Measurements from ENCODE around the gene ARL1. TPM values are rescaled to one million over a fixed set of nuclear protein-coding genes. Genes with fewer than 3 reads are reported as not detected.

The ARL1 gene
- total and polyA plus RNA-seq, 2 of the 8 experiments (the other 6 are each of a cell fraction or from before 2014, with no cell fraction given): 28.9 to 75.2 TPM

- Histone ChIP-seq H3K14ac (ENCODE audit: insufficient read length) (no peak overlapping the region), H2BK120ac (replicated peaks; ENCODE audit: low read depth, low read length) (no peak overlapping the region), H4K20me1 (replicated peaks in 1 of 2; ENCODE audit: control insufficient read depth in 1 of 2, insufficient read depth in 2 of 2, low read length in 2 of 2) (no peaks in the 10 kb centered on the region), H3K23me2 (ENCODE audit: low read depth, low read length) (no peaks in the 10 kb centered on the region), H3K56ac (replicated peaks; ENCODE audit: insufficient read length, low read depth, low read length) (no peak overlapping the region), H3K4ac (replicated peaks; ENCODE audit: insufficient read length, low read depth, low read length) (no peak overlapping the region), H3K18ac (ENCODE audit: extremely low read depth, low read length) (no peak overlapping the region), H3K36me3 (ENCODE audit: control insufficient read depth in 2 of 4, insufficient read depth in 4 of 4, low read length in 3 of 4) (peaks cover 12 to 64% (median 37%) of the 10 kb centered on the region in 4 experiments), H2BK20ac (ENCODE audit: low read length) (no peak overlapping the region), H2AFZ (ENCODE audit: low read length) (no peak overlapping the region), H3K4me1 (replicated peaks in 1 of 4; ENCODE audit: control insufficient read depth in 3 of 4, insufficient read depth in 4 of 4, low read length in 3 of 4) (no peaks in the 10 kb centered on the region), H3K4me3 (ENCODE audit: extremely low read depth in 1 of 4, insufficient read depth in 2 of 4, low read depth in 3 of 4, low read length in 4 of 4) (no peak overlapping the region), H2BK5ac (ENCODE audit: low read depth, low read length) (no peak overlapping the region), H3K79me1 (ENCODE audit: low read depth, low read length) (no peaks in the 10 kb centered on the region), H4K5ac (ENCODE audit: insufficient read length, low read depth, low read length) (no peak overlapping the region), H4K8ac (ENCODE audit: extremely low read depth, insufficient read depth, low read length) (no peak overlapping the region), H2BK12ac (ENCODE audit: low read depth, low read length) (no peak overlapping the region), H3K27ac (ENCODE audit: low read depth, low read length) (no peak overlapping the region), H3K79me2 (ENCODE audit: control insufficient read depth in 1 of 2, insufficient read depth in 2 of 2, low read length in 2 of 2) (no peaks in the 10 kb centered on the region), H2AK5ac (ENCODE audit: low read depth, low read length) (no peak overlapping the region), H3K4me2 (ENCODE audit: insufficient read depth in 1 of 2, low read depth in 2 of 2, low read length in 2 of 2) (no peak overlapping the region), H3K9me3 (ENCODE audit: insufficient read depth in 2 of 2, low read depth in 1 of 2, low read length in 1 of 2) (no peaks in the 10 kb centered on the region), H3K9ac (replicated peaks in 1 of 4; ENCODE audit: extremely low read depth in 1 of 4, low read depth in 3 of 4, low read length in 3 of 4) (no peak overlapping the region), H3K27me3 (replicated peaks in 1 of 4; ENCODE audit: control insufficient read depth in 3 of 4, extremely low read depth in 1 of 4, insufficient read depth in 3 of 4, low read length in 3 of 4) (no peaks in the 10 kb centered on the region), H4K91ac (replicated peaks; ENCODE audit: insufficient read length, low read length) (no peak overlapping the region), H3K23ac (ENCODE audit: insufficient read length) (no peak overlapping the region), H2BK15ac (ENCODE audit: low read length) (no peak overlapping the region)
- FAIRE-seq: no peak
- TF ChIP-seq CREB1 (IDR thresholded peaks at IDR 0.05) (no peak), EGR1 (IDR thresholded peaks at IDR 0.05; ENCODE audit: borderline replicate concordance, low read depth, low read length) (no peak), BRCA1 (IDR thresholded peaks at IDR 0.05; ENCODE audit: low read depth, low read length) (no peak), E2F6 (IDR thresholded peaks at IDR 0.05) (no peak), SIRT6 (IDR thresholded peaks at IDR 0.05; ENCODE audit: low read length) (no peak), ATF2 (IDR thresholded peaks at IDR 0.05; ENCODE audit: low read length) (no peak), TCF12 (IDR thresholded peaks at IDR 0.05; ENCODE audit: low read depth, low read length) (no peak), MAFK (IDR thresholded peaks at IDR 0.05; ENCODE audit: low read depth, low read length) (no peak)
- ChIA-PET CTCF (ENCODE audit: partially characterized antibody) (no interaction called here), POLR2A (ENCODE audit: partially characterized antibody) (no interaction called here)
- no peak for DNase-seq (ENCODE audit: low read depth in 1 of 2, low spot score in 2 of 2)
- 94% methylated on average over 4 of the region's 4 CpGs; no CpG with 5 or more reads in 1 of the 2 experiments for WGBS, 2 experiments (ENCODE audit: extremely low coverage in 1 of 2, insufficient coverage in 1 of 2, insufficient read length in 1 of 2, insufficient replicate concordance in 2 of 2, low coverage in 1 of 2, low lambda C conversion rate in 2 of 2, missing lambda C conversion rate in 1 of 2)
Observed at GRCh38 chr12:101351682-101352081, 55.9 kb downstream of the ARL1 start.
